Progenitor cell of endocrine pancreas (in vitro differentiated cells): Measurements from ENCODE around the gene ETV7. TPM values are rescaled to one million over a fixed set of nuclear protein-coding genes. Genes with fewer than 3 reads are reported as not detected.

Experiments used
- DNase-seq: peaks from one replicate; pipeline ENCODE4 v3.0.0; 2021; ENCODE audit warnings: low spot score; ENCODE audit not compliant: unreplicated experiment
- H3K27ac Mint-ChIP-seq: 2 replicates; pipeline ENCODE4 v1.8.0; 2021; ENCODE audit warnings: mild to moderate bottlenecking, moderate library complexity, mixed read lengths
- H3K27me3 Mint-ChIP-seq: 2 replicates; pipeline ENCODE4 v1.8.0; 2021; ENCODE audit warnings: mixed read lengths
- H3K36me3 Mint-ChIP-seq: 2 replicates; pipeline ENCODE4 v1.8.0; 2022; ENCODE audit warnings: mixed read lengths; ENCODE audit not compliant: insufficient read depth
- H3K4me1 Mint-ChIP-seq: 2 replicates; pipeline ENCODE4 v1.8.0; 2021; ENCODE audit warnings: low read depth, mixed read lengths
- H3K4me3 Mint-ChIP-seq: 2 replicates; pipeline ENCODE4 v1.8.0; 2021; ENCODE audit warnings: low read depth, mild to moderate bottlenecking, moderate library complexity, mixed read lengths
- H3K9me3 Mint-ChIP-seq: 2 replicates; pipeline ENCODE4 v1.8.0; 2021; ENCODE audit warnings: low read depth, mixed read lengths
- long read RNA-seq: library from polyadenylated mRNA; unstranded; transcript quantifications from one replicate; pipeline ENCODE4 v2.0.0, GENCODE V29; 2020
- total RNA-seq: library from RNA; stranded (reverse); gene quantifications from 2 replicates; pipeline ENCODE4 v1.2.1, GENCODE V29; 2021
- TF ChIP-seq, protein P1 (sequence below): fragments of 200-600 bp; sonication (generic); IDR thresholded peaks from one replicate; pipeline ENCODE4 v1.5.0; 2021; ENCODE audit warnings: antibody characterized with exemption, mild to moderate bottlenecking; ENCODE audit not compliant: unreplicated experiment

Gene ETV7
- not detected in 2 replicates for total RNA-seq
- long read RNA-seq: 0 reads

DNA sequence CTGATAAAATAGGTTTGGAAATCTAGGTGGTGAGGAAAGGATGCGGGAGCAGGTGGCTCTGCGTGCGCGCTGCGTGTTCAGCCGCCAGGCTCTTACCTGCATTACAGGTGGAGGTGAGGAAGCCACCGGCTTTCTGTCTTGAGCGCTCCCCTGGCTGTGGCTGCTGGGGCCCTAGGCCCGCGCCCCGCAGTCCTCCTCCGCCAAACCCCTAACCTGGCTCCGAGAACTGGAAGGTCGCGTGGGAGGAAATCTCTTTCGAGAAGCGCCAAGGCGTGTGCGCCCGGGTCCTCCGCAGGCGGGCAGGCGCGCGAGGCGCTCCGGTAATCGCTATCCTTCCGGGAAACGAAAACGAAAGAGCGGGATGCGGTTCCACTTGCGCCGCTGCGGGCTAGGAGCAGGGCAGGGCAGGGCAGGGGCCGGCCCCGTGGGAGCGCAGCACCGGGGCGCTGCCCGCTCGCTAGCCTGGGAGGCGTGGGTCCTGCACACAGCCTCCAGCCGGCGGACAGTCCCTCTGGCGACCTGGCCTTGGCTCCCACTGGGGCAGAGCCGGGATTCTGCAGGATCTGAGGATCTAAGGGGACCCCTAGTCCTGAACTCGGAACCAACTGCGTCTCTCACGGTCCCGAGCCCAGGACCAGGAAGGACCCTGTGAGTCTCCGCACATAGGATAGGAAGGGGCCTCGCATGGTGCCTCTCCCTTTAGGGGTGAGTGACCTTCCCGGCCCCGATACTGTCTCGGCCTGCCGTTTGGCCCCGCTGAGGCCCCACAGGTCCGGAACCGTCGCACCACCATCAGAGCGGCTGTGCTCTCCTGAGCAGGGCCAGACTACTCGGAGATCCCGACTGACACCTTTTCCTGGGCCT, at the start of gene ETV7:
TSS of gene ETV7 (minus strand) at position 230 of the 864 bp plus-strand sequence. CDS start at position 102, 128 bp downstream.
- no peak for DNase-seq
- Mint-ChIP-seq H3K27ac (no peak within 1 kb of the TSS), H3K27me3 (peaks cover 72% of the 10 kb centered on the region), H3K4me3 (peak within 1 kb of the TSS; percentile 73), H3K36me3 (no peaks in the 10 kb centered on the region), H3K4me1 (peaks cover 10% of the 10 kb centered on the region), H3K9me3 (no peaks in the 10 kb centered on the region)
- TF ChIP-seq, protein P1, sequence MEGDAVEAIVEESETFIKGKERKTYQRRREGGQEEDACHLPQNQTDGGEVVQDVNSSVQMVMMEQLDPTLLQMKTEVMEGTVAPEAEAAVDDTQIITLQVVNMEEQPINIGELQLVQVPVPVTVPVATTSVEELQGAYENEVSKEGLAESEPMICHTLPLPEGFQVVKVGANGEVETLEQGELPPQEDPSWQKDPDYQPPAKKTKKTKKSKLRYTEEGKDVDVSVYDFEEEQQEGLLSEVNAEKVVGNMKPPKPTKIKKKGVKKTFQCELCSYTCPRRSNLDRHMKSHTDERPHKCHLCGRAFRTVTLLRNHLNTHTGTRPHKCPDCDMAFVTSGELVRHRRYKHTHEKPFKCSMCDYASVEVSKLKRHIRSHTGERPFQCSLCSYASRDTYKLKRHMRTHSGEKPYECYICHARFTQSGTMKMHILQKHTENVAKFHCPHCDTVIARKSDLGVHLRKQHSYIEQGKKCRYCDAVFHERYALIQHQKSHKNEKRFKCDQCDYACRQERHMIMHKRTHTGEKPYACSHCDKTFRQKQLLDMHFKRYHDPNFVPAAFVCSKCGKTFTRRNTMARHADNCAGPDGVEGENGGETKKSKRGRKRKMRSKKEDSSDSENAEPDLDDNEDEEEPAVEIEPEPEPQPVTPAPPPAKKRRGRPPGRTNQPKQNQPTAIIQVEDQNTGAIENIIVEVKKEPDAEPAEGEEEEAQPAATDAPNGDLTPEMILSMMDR: no peak

- Mint-ChIP-seq H3K27me3 (no peaks in the 10 kb centered on the region), H3K27ac (no peak overlapping the region), H3K36me3 (no peaks in the 10 kb centered on the region), H3K9me3 (no peaks in the 10 kb centered on the region), H3K4me1 (peaks cover 10% of the 10 kb centered on the region), H3K4me3 (no peak overlapping the region)
- DNase-seq: no peak
- TF ChIP-seq, protein P1: no peak
These were observed 49.0 kb upstream of the ETV7 start for GRCh38 chr6:36436466-36436865.

DNA sequence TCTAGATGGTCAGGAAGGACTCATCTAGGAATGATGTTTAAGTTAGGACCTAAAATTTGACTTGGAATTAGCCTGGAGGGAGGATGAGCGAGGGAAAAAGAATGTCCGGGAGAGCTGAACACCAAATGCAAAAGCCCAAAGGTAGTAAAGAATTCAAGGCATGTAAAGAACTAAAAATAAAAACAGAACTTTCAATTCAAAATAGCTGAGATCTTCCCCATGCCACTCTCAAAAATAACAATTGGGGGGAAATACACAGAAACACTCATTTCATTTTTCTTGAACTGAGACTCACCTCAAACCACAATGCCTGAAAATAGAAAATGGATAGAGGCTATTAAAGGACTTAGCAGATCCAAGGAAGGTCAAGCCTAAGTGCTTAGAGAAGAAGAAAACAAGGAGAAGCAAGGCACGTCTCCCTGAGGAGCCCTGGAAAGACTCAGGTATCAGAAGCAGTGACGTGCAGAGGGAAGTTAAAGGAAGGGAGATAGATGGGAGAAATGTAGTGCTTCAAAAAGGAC, 44.7 kb upstream of the ETV7 start:
- H3K27ac Mint-ChIP-seq: no peak overlapping the region
- H3K4me1 Mint-ChIP-seq: no peaks in the 10 kb centered on the region
- DNase-seq: no peak
- no peaks in the 10 kb centered on the region for H3K9me3 Mint-ChIP-seq
- TF ChIP-seq, protein P1: no peak
- no peak overlapping the region for H3K4me3 Mint-ChIP-seq
- no peaks in the 10 kb centered on the region for H3K36me3 Mint-ChIP-seq
- no peaks in the 10 kb centered on the region for H3K27me3 Mint-ChIP-seq

- Mint-ChIP-seq H3K36me3 (no peaks in the 10 kb centered on the region), H3K4me3 (no peak overlapping the region), H3K4me1 (no peaks in the 10 kb centered on the region), H3K9me3 (no peaks in the 10 kb centered on the region), H3K27me3 (no peaks in the 10 kb centered on the region), H3K27ac (no peak overlapping the region)
- TF ChIP-seq, protein P1: no peak
- no peak for DNase-seq
These were observed 43.7 kb upstream of the ETV7 start for GRCh38 chr6:36431197-36431596.

DNA sequence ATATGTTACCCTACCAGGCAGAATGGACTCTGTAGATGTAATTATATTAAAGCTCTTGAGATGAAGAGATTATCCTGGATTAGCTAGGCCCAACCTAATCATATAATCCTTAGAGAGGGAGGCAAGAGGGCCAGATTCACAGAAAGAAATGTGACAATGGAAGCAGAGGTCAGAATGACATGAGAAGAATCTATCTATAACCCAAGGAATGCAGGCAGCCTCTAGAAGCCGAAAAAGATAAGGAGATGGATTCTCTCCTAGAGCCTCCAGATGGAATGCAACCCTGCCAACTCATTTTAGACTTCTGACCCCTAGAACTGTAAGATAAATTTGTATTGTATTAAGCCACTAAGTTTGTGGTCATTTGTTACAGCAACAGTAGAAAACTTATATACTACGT, 42.9 kb upstream of the ETV7 start:
- no peaks in the 10 kb centered on the region for H3K4me1 Mint-ChIP-seq
- no peak overlapping the region for H3K27ac Mint-ChIP-seq
- TF ChIP-seq, protein P1: no peak
- H3K4me3 Mint-ChIP-seq: no peak overlapping the region
- no peaks in the 10 kb centered on the region for H3K27me3 Mint-ChIP-seq
- no peaks in the 10 kb centered on the region for H3K36me3 Mint-ChIP-seq
- no peaks in the 10 kb centered on the region for H3K9me3 Mint-ChIP-seq
- DNase-seq: no peak
